Activated T-helper 1 cell treated with anti-CD3 and anti-CD28 coated beads, Interleukin-2, amount 50 U/mL, for 16 hours (primary cell): ENCODE measurements around the gene NRXN2.
"Not testable (repeated sequence)": the region's sequence is repeated elsewhere in the genome, so short reads cannot be mapped to it uniquely, and the experiment has no call there.

ENCODE experiments used
- DNase-seq, 2 donors: peaks; one replicate each; pipeline ENCODE4 v3.0.0-alpha.2; 2020; ENCODE audit warnings: low read depth in 1 of 2, low spot score in 1 of 2

NRXN2 gene

DNA sequence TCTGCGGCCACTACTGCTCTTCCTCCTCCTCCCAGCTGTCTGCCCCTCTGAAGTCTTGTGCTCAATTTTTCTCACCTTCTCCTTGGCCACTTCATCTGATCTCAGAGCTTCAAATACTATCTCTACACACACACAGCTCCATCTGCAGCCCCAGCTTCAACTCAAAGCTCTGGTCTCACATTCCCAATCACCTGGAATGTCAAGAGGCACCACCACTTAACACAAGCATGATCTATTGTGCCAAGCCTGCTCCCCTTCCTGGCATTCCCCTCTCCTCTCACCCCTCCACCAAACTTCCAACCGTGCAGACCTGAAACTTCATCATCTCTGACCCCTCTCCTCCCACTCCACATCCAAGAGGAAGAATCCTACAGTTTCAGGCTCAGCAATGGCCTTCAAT, 17.5 kb downstream of the NRXN2 start:
- no peak for DNase-seq

DNA sequence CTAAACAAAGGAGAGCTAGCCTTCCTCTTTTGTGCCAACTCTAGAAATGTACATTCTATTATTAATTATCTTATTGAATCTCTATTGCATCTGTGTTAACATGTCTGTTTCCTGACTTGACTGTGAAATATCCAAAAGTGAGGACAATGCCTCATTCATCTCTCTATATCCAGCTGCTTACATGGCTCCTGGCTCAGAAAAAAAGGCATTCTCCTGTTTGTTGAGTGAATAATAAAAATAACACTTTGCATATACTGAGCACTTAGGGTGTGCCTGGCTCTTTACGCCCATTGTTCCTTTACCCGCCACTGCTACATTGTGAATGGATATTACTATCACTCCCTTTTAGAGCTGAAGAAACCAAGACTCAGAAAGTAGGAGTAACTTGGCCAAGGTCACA, 19.9 kb downstream of the NRXN2 start:
- DNase-seq = no peak

GRCh38 chr11:64701956-64702355, 21.0 kb downstream of the NRXN2 start:
- not testable (repeated sequence) for DNase-seq

GRCh38 chr11:64698427-64698826, 24.6 kb downstream of the NRXN2 start:
- no peak for DNase-seq

DNA sequence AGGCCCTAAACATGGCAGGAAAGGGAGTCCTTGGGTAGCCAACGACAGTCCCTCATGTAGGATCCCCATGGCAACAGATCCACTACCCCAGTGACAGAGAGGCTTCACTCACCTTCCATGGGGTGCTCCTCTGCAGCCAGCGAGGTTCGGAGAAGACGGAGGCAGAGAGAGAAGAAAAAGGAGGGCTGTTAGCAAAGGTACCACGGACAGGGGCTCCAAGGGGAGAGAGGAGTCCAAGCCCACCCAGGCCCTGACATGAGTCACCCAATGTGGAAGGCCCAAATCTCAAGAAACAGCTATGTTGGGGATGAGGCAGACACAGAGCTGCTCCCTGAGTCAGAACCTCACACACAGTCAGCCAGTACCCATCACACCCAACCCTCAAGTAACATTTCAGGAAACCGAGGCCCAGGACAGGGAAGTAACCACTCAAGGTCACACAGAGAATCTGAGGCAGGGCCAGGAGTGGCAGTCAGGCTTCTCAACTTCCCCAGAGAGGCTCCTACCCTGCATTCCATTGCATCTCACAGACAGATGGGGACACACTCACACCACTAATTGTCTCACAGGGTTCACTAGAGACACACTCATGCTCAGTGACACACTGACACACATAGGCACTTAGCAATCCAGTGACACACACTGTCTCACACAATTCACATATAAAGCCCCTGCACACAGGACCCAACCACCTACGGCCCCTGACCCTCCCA, 25.2 kb downstream of the NRXN2 start:
- DNase-seq = no peak

DNA sequence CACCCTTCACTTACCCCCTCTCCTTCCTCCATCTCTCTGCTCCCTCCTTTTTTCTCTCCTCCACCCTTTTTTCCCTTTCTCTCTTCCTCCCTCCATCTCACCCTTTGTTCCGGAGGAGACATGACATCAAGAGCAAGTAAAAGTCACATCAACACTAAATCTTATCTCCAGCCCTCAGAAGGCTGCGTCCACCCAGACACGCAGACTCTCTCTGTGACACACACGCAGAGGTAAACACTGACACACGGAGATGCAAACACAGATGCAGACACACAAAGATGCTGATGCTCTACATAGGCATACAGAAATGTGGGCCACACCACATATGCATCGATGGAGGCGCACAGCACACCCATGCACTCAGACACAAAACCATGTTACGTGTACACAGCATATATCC, 27.0 kb downstream of the NRXN2 start:
- DNase-seq = no peak

GRCh38 chr11:64695548-64695947, 27.4 kb downstream of the NRXN2 start:
- DNase-seq = no peak

DNA sequence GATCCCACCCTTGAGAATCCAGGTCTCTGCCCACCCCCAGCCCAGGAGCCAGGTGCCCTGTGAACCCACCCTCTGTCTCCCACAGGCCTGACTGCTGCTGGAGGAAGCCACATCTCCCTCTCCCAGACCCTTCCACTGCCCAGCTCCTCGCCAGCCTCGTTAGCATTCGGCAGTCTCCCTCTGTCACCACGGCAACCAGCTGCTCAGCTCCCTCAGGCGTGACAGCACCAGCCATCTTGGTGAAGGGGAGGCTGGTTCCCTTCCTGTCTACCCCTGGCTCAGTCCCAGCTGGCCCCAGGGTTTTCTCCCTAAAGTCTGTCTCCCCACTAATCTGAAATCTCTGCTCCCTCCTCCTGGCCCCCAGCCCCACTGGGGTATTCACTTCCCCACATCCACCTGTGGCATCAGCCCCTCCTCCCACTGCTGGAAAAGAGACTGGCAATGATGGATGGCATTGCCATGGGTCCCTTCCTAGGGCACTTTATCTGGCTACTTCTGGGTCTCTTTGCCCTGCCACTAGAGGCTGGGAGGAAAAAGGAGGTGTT, 28.1 kb downstream of the NRXN2 start:
- DNase-seq = no peak

DNA sequence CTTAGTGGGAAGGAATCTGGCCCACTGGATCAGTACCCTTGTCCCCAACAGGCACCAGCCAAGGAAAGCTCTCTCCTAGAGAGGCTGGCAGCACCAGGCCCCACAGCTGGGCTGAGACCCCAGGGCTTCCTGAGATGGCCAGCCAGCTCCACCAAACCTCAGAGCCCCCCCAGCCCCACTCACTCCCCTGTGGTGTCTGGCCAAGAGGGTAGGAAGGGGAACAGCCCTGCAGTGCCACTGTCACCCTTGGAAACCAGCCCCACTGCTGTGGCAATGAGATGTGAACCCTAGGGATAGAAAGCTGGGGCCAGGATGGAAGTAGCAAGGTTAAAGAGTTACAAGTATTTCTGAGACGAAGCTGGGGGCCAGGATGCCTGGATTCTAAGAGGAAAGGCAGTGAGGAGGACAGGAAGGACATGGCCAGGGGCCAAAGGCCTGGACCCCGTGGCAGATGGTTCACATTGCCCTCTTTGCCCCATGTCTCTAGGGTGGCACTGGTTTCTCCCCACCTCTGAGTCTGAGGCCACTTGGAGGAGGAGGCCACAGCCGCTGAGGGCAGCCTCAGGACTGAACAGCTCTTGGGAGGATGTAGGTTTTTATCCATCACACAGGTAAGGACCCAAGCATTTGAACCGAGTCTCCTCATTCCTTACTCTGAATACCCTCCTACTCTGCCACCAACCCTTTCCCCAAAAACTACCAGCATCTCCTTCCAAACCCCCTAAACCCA, 28.8 kb downstream of the NRXN2 start:
- no peak for DNase-seq

GRCh38 chr11:64692764-64693331, 30.1 kb downstream of the NRXN2 start:
- DNase-seq = no peak

GRCh38 chr11:64691543-64691942, 31.5 kb downstream of the NRXN2 start:
- DNase-seq = no peak

- DNase-seq = no peak
These were observed 32.8 kb downstream of the NRXN2 start for GRCh38 chr11:64690235-64690634.

GRCh38 chr11:64688534-64688982, 34.4 kb downstream of the NRXN2 start:
- DNase-seq = peak; percentile 81 to 86

DNA sequence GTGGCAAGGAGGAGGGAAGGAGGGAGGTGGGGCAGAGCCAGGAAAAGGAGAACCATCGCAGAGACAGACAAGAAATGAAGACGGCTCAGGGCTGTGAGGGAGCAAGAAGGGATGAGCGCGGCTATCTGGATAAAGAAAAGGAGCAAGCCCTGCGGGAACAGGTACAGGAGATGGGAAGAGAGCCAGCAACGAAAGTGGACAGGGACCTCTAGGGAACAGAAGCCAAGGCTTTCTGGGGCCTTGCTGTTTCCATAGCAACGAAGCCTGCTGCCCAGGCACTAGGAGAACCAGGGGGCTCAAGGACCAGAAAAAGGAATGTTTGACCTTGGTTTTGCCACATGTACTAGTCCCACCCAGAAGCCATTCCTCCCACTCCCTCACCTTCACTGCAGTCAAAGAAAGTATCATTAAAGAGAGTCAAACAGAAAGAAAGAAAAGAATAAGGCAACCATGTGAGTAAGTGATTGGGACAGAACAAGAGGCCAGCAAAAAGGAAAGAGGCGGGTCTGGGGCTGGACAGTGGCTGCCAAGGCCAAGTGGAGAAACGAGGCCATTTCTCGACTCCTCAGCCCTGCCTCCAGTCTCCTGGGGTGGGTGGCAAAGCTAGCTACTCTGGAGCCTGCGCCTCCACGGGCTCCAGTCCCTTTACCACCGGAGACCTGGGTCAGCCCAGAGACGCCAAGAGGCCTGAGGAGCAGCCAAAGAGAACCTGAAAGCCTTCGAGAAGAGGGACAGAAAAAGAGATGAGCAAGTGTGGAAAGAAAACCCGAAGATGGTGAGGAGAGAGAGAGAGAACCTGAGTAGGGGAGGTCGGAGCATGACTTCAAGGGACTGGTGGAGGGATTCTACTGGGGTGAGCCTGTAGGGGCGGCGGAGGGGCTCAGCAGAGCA, 35.1 kb downstream of the NRXN2 start:
- no peak for DNase-seq

DNA sequence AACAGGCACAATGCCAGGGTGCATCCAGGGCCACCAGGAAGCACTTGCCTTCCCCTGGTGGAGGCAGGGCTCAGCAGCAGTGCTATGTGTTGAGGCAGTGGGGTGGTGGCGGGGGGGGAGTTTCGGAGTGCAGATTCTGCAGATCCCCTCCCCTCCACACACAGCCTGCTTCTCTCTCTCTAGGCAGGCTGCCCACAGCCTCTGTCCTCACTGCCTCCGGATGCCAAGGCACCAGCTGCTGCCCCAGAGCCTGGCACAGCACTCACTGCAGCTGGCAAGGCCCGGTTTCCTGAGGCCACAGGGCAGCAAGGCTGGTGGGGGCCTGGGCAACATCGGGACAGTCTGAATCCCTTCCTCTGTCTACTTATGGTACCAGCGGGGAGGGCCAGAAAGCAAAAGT, 35.8 kb downstream of the NRXN2 start:
- DNase-seq = no peak

- no peak for DNase-seq
These were observed 36.4 kb downstream of the NRXN2 start for GRCh38 chr11:64686466-64687170.

DNA sequence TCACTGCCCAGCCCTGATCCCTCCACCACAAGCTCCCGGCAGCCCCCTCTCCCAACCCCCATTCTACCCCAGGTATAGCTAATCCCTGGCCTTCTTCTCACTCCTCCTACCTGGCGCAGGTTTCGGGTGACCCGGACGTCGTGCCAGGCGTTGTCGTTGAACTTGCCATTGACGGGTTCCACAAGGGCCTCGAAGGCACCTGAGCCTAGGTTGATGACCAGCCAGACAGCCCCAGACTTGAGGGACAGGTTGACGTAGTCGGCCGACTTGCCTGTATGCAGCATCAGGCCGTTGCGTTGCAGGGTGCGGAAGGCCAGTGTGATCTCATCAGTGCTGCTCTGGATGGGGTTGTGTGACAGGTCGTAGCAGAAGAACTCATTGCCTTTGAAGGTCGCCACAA, 37.5 kb downstream of the NRXN2 start:
- DNase-seq = no peak

DNA sequence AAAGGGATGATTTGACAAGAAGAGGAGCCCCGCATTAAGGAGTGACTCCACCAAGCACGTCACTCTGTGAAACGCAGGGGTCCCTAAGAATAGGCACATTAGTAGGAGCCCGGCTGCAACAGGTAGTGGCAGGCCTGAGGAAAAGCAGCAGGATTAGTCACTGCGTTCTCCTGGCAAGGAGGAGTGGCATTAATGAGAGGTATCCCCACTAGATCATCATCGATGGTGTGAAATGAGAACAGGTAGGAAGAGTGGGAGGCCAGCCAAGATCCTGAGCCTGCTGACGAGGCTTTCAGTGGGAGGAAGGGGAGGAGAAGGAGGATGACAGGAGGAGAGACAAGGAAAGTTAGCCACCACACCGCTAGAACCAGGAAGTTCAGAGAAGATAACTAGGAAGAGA, 38.6 kb downstream of the NRXN2 start:
- DNase-seq = no peak

DNA sequence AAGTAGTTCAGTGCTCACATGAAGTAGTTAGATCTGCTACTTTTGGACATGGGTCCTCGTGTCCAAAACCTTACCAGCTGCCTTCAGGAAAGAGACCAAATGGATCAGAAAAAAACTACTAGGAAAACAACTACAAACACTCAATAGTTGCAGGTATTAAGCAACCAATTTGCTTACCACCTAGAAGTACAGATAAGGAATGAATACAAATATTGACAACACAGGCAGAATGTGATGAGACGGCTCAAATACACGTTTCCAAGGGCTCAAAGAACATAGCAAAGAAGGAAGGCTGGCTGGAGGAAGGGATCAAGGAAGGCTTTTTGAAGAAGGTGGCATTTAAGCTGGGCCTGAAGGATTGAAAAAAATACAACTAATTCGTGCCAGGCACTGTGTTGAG, 41.8 kb downstream of the NRXN2 start:
- no peak for DNase-seq

DNA sequence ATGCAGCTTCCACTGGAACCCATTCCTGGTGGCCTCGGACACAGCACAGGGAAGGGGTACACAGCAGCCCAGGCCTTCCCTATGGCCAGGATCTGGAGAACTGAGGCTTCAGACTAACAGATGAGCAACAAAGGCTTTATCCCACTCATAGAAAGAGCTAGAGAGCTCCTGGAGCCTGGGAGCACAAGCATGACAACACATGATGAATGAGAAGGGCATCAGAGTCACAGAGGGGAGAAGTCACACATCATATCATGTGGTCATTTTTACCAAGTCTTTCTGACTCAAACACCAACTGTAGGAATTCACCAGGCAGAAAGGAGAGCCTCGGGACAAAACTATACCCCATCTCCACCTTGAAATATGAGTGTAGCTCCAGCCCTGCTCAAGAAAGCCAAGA, 43.2 kb downstream of the NRXN2 start:
- no peak for DNase-seq
